SU-DHL-6 (cell line): ENCODE measurements around the gene RPS27L.

Experiments used
- CTCF ChIP-seq: fragments of 200-600 bp; sonication (generic); IDR thresholded peaks from one replicate; pipeline ENCODE4 v1.5.1; 2017; ENCODE audit warnings: antibody characterized with exemption, mild to moderate bottlenecking, low read length, moderate library complexity; ENCODE audit not compliant: insufficient read depth, poor library complexity, severe bottlenecking
- EZH2phosphoT487 ChIP-seq: fragments of 200-600 bp; sonication (generic), shearing (Covaris generic); conservative IDR thresholded peaks from 2 replicates; pipeline ENCODE4 v1.6.1; 2018; ENCODE audit warnings: mild to moderate bottlenecking, antibody characterized with exemption, low read length, moderate library complexity, mixed read lengths

GRCh38 chr15:63176302-63176701 is 19.0 kb upstream of the RPS27L start:
- TF ChIP-seq EZH2phosphoT487 (no peak), CTCF (no peak)
